GM23248 (cell line): ENCODE measurements around the gene RIMS4. TPM values are rescaled to one million over a fixed set of nuclear protein-coding genes. Genes with fewer than 3 reads are reported as not detected.

Experiments used
- DNase-seq: peaks from one replicate; pipeline ENCODE4 v3.0.0-alpha.2; 2015
- H2AFZ ChIP-seq: fragments of 200-600 bp; sonication (generic); 2 replicates; pipeline ENCODE4 v1.6.1; 2016; ENCODE audit warnings: antibody characterized with exemption
- H3F3A ChIP-seq: fragments of 200-600 bp; sonication (generic); 2 replicates; pipeline ENCODE4 v1.6.1; 2016; ENCODE audit warnings: mild to moderate bottlenecking, antibody characterized with exemption, mixed run types; ENCODE audit not compliant: insufficient read depth
- H3K27ac ChIP-seq: fragments of 200-600 bp; sonication (generic); 2 replicates; pipeline ENCODE4 v1.5.1; 2016; ENCODE audit warnings: mild to moderate bottlenecking
- H3K27me3 ChIP-seq: fragments of 200-600 bp; sonication (generic); replicated peaks from 2 replicates; pipeline ENCODE4 v1.6.1; 2016; ENCODE audit warnings: mild to moderate bottlenecking; ENCODE audit not compliant: insufficient read depth
- H3K36me3 ChIP-seq: fragments of 200-600 bp; sonication (generic); 2 replicates; pipeline ENCODE4 v1.6.1; 2016; ENCODE audit warnings: low read depth, mild to moderate bottlenecking
- H3K4me1 ChIP-seq: fragments of 200-600 bp; sonication (generic); 2 replicates; pipeline ENCODE4 v1.6.1; 2016; ENCODE audit warnings: mild to moderate bottlenecking; ENCODE audit not compliant: insufficient read depth
- H3K4me2 ChIP-seq: fragments of 200-600 bp; sonication (generic); one replicate; pipeline ENCODE4 v1.6.1; 2016; ENCODE audit warnings: mild to moderate bottlenecking; ENCODE audit not compliant: unreplicated experiment
- H3K4me3 ChIP-seq: fragments of 200-600 bp; sonication (generic); 2 replicates; pipeline ENCODE4 v1.5.1; 2016; ENCODE audit warnings: mild to moderate bottlenecking
- H3K79me2 ChIP-seq: fragments of 200-600 bp; sonication (generic); 2 replicates; pipeline ENCODE4 v1.6.1; 2016; ENCODE audit warnings: mild to moderate bottlenecking; ENCODE audit not compliant: insufficient read depth
- H3K9ac ChIP-seq: fragments of 200-600 bp; sonication (generic); 2 replicates; pipeline ENCODE4 v1.6.1; 2016; ENCODE audit warnings: mild to moderate bottlenecking
- H3K9me2 ChIP-seq: fragments of 200-600 bp; sonication (generic); 2 replicates; pipeline ENCODE4 v1.6.1; 2016; ENCODE audit warnings: mixed run types, mild to moderate bottlenecking, moderate library complexity; ENCODE audit not compliant: insufficient read depth
- H3K9me3 ChIP-seq: fragments of 200-600 bp; sonication (generic); one replicate; pipeline ENCODE4 v1.6.1; 2017; ENCODE audit warnings: low read depth
- H4K20me1 ChIP-seq: fragments of 200-600 bp; sonication (generic); 2 replicates; pipeline ENCODE4 v1.6.0; 2016; ENCODE audit not compliant: insufficient read depth
- EZH2 ChIP-seq: fragments of 200-600 bp; sonication (generic); IDR thresholded peaks from 2 replicates; pipeline ENCODE4 v1.6.1; 2018; ENCODE audit warnings: antibody characterized with exemption, mild to moderate bottlenecking; ENCODE audit not compliant: insufficient read depth, poor library complexity, severe bottlenecking
- EZH2phosphoT487 ChIP-seq: fragments of 200-600 bp; sonication (generic); IDR thresholded peaks from 2 replicates; pipeline ENCODE4 v1.6.1; 2018; ENCODE audit warnings: antibody characterized with exemption, moderate library complexity, mild to moderate bottlenecking, low read depth; ENCODE audit not compliant: insufficient read depth
- WGBS, 2 experiments: methylation state at CpG; one replicate each; pipeline ENCODE4 v1.1.6; 2015 to 2017; ENCODE audit warnings: low lambda C conversion rate in 2 of 2, low coverage in 1 of 2; ENCODE audit errors: missing lambda C conversion rate in 2 of 2; 5-methylcytosine and 5-hydroxymethylcytosine counted together
- in situ Hi-C: fragments of 300-500 bp; cut with MboI; formaldehyde crosslinking; loops from 2 replicates; pipeline ENCODE4 v1.15.0; 2020
- polyA plus RNA-seq: library from polyadenylated mRNA; unstranded; fragments of >200 nt; fragmentation: Nextera tagmentation; extraction: Ambion mirVana; gene quantifications from 2 replicates; pipeline ENCODE4 v1.2.1, GENCODE V29; 2016
- total RNA-seq: library from RNA; depleted of rRNA; stranded (reverse); fragments of >200 nt; shearing (Covaris generic); gene quantifications from 2 replicates; pipeline ENCODE4 v1.2.3, GENCODE V29; 2014

RIMS4 gene
- total and polyA plus RNA-seq, 2 experiments from 2014 or later = 0.22 TPM; not detected in 1

- no peaks in the 10 kb centered on the region for H3K4me1 ChIP-seq
- H4K20me1 ChIP-seq = no peaks in the 10 kb centered on the region
- H3F3A ChIP-seq = no peaks in the 10 kb centered on the region
- in situ Hi-C loops = no loop called here
- no peak overlapping the region for H3K4me3 ChIP-seq
- H3K9me3 ChIP-seq = no peaks in the 10 kb centered on the region
- H3K27ac ChIP-seq = no peak overlapping the region
- H3K27me3 ChIP-seq = peaks cover 16% of the 10 kb centered on the region; the same call in 1 of the 2 replicates
- no peak for DNase-seq
- no peak overlapping the region for H3K9ac ChIP-seq
- no peak for TF ChIP-seq EZH2
- no peak for TF ChIP-seq EZH2phosphoT487
- H3K4me2 ChIP-seq = no peak overlapping the region
- H3K9me2 ChIP-seq = no peaks in the 10 kb centered on the region
- H3K36me3 ChIP-seq = no peaks in the 10 kb centered on the region
- WGBS, 2 experiments = 55 to 65% methylated on average over 7 of the region's 7 CpGs
- H2AFZ ChIP-seq = no peak overlapping the region
- no peaks in the 10 kb centered on the region for H3K79me2 ChIP-seq
These were observed 23.0 kb downstream of the RIMS4 start for GRCh38 chr20:44787299-44787698.

GRCh38 chr20:44785768-44786167, 24.6 kb downstream of the RIMS4 start:
- in situ Hi-C loops = no loop called here
- peak; percentile 54 for DNase-seq
- Histone ChIP-seq H2AFZ (no peak overlapping the region), H3K9me2 (no peaks in the 10 kb centered on the region), H3K27me3 (peaks cover 16% of the 10 kb centered on the region; the same call in 1 of the 2 replicates), H3K4me2 (no peak overlapping the region), H3K4me1 (no peaks in the 10 kb centered on the region), H3K36me3 (no peaks in the 10 kb centered on the region), H3K27ac (no peak overlapping the region), H3F3A (no peaks in the 10 kb centered on the region), H4K20me1 (no peaks in the 10 kb centered on the region), H3K9ac (no peak overlapping the region), H3K9me3 (no peaks in the 10 kb centered on the region), H3K79me2 (no peaks in the 10 kb centered on the region), H3K4me3 (no peak overlapping the region)
- TF ChIP-seq EZH2 = no peak
- no peak for TF ChIP-seq EZH2phosphoT487
- 0% methylated on average over 1 of the region's 1 CpG for WGBS, 2 experiments

GRCh38 chr20:44784688-44785087, 25.7 kb downstream of the RIMS4 start:
- Histone ChIP-seq H2AFZ (no peak overlapping the region), H3K9me3 (no peaks in the 10 kb centered on the region), H3K4me2 (no peak overlapping the region), H3K4me3 (no peak overlapping the region), H3K36me3 (no peaks in the 10 kb centered on the region), H3K4me1 (no peaks in the 10 kb centered on the region), H3K79me2 (no peaks in the 10 kb centered on the region), H3K9me2 (no peaks in the 10 kb centered on the region), H3K9ac (no peak overlapping the region), H3K27ac (no peak overlapping the region), H3K27me3 (peaks cover 16% of the 10 kb centered on the region; the same call in 1 of the 2 replicates), H3F3A (no peaks in the 10 kb centered on the region), H4K20me1 (no peaks in the 10 kb centered on the region)
- DNase-seq = no peak
- in situ Hi-C loops = no loop called here
- TF ChIP-seq EZH2phosphoT487 (no peak), EZH2 (no peak)
- 41 to 50% methylated on average over 1 of the region's 1 CpG for WGBS, 2 experiments

GRCh38 chr20:44781791-44782190, 28.6 kb downstream of the RIMS4 start:
- H3K27ac ChIP-seq = no peak overlapping the region
- no peaks in the 10 kb centered on the region for H3K9me2 ChIP-seq
- no peak overlapping the region for H3K4me3 ChIP-seq
- H2AFZ ChIP-seq = no peak overlapping the region
- no peak overlapping the region for H3K4me2 ChIP-seq
- no peaks in the 10 kb centered on the region for H3K4me1 ChIP-seq
- TF ChIP-seq EZH2phosphoT487 = no peak
- no peak for TF ChIP-seq EZH2
- 13 to 19% methylated on average over 3 of the region's 3 CpGs for WGBS, 2 experiments
- no peaks in the 10 kb centered on the region for H3K9me3 ChIP-seq
- no peaks in the 10 kb centered on the region for H3K79me2 ChIP-seq
- H3F3A ChIP-seq = no peaks in the 10 kb centered on the region
- no peaks in the 10 kb centered on the region for H3K36me3 ChIP-seq
- H4K20me1 ChIP-seq = no peaks in the 10 kb centered on the region
- DNase-seq = no peak
- H3K27me3 ChIP-seq = no peaks in the 10 kb centered on the region; the same call in 1 of the 2 replicates
- in situ Hi-C loops = no loop called here
- H3K9ac ChIP-seq = no peak overlapping the region

GRCh38 chr20:44781118-44781517, 29.2 kb downstream of the RIMS4 start:
- no peaks in the 10 kb centered on the region for H3K79me2 ChIP-seq
- H3K36me3 ChIP-seq = no peaks in the 10 kb centered on the region
- 32 to 42% methylated on average over 3 of the region's 3 CpGs for WGBS, 2 experiments
- no peaks in the 10 kb centered on the region; the same call in 1 of the 2 replicates for H3K27me3 ChIP-seq
- no peaks in the 10 kb centered on the region for H4K20me1 ChIP-seq
- no peak overlapping the region for H3K4me3 ChIP-seq
- no peak overlapping the region for H3K9ac ChIP-seq
- no peak overlapping the region for H3K27ac ChIP-seq
- no peaks in the 10 kb centered on the region for H3K9me3 ChIP-seq
- no peaks in the 10 kb centered on the region for H3K9me2 ChIP-seq
- H3K4me1 ChIP-seq = no peaks in the 10 kb centered on the region
- no peak overlapping the region for H2AFZ ChIP-seq
- in situ Hi-C loops = no loop called here
- TF ChIP-seq EZH2 (no peak), EZH2phosphoT487 (no peak)
- H3F3A ChIP-seq = no peaks in the 10 kb centered on the region
- DNase-seq = no peak
- H3K4me2 ChIP-seq = no peak overlapping the region
